ENCODE results near the gene ZEB2. TPM values are rescaled to one million over a fixed set of nuclear protein-coding genes. Genes with fewer than 3 reads are reported as not detected.

ZEB2 gene
- total RNA-seq, 1 experiment from 2014 or later, result 1.2 TPM

DNA sequence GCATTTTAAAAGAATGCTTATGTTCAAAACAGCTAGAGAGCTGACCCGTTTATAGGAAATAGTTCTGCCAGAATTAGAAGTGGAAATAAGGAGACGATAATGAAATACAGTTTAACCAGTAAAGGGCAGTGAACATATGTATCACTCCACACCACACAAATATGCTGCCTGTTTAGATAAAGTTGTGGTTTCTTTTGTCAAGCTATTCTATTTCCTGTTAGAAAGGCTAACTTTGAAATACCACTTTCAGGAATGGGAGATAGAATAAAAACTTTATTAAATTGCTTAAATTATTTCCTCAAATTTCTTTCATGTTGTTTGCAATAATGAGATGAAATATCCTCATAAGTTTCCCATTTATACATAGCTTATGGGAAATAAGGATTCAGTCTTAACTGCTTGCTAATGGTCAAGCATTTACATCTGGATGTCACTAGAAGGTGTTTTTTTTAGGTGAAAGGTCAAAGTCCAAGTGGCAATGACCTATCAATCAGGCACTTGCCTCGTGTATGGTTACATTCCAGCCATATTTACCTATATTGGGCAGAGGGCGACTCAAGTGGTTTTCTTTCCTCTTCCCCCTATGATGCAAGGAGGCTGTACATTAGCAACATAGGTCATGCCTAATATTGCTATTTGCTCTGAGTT, 148.9 kb downstream of the ZEB2 start:
- Histone ChIP-seq H2AFZ (ENCODE audit: low read length) (no peak overlapping the region), H2AK5ac (ENCODE audit: insufficient read length, low read length) (no peak overlapping the region), H3K9ac (ENCODE audit: extremely low read depth, insufficient read length, low read length) (no peak overlapping the region), H3K18ac (ENCODE audit: insufficient read length, low read depth, low read length) (no peak overlapping the region), H4K91ac (ENCODE audit: insufficient read length, low read depth, low read length) (no peak overlapping the region), H3T11ph (ENCODE audit: low read length) (no peak overlapping the region), H3K79me1 (ENCODE audit: insufficient read depth, low read depth, low read length, poor library complexity, severe bottlenecking) (no peaks in the 10 kb centered on the region), H2BK15ac (ENCODE audit: low read depth, low read length) (no peak overlapping the region), H3K23ac (ENCODE audit: insufficient read length, low read depth, low read length) (no peak overlapping the region), H3K14ac (ENCODE audit: insufficient read depth, low read length) (no peak overlapping the region), H4K8ac (replicated peaks; ENCODE audit: insufficient read length, low read depth, low read length) (no peak overlapping the region), H3K23me2 (ENCODE audit: insufficient read length, low read depth, low read length, poor library complexity, severe bottlenecking) (no peaks in the 10 kb centered on the region), H3K4ac (ENCODE audit: low read depth, low read length) (no peak overlapping the region), H3K27ac (ENCODE audit: insufficient read length, low read depth, low read length) (no peak overlapping the region), H3K9me3 (ENCODE audit: control insufficient read depth, low read depth, low read length) (no peaks in the 10 kb centered on the region), H3K56ac (ENCODE audit: insufficient read length, low read depth, low read length) (no peak overlapping the region), H3K4me1 (ENCODE audit: insufficient read depth, low read length) (no peaks in the 10 kb centered on the region; the same call in 1 of the 2 replicates), H3K79me2 (ENCODE audit: insufficient read depth, low read length) (no peaks in the 10 kb centered on the region), H2BK5ac (ENCODE audit: insufficient read length, low read length) (no peak overlapping the region), H4K20me1 (ENCODE audit: control insufficient read depth, insufficient read depth, insufficient read length) (no peaks in the 10 kb centered on the region), H3K4me2 (ENCODE audit: insufficient read depth, insufficient read length, low read length) (no peak overlapping the region), H2BK20ac (ENCODE audit: low read depth, low read length, poor library complexity, severe bottlenecking) (no peak overlapping the region), H4K5ac (ENCODE audit: insufficient read length, low read depth, low read length) (no peak overlapping the region), H3K27me3 (ENCODE audit: insufficient read depth, low read length) (no peaks in the 10 kb centered on the region), H2BK120ac (ENCODE audit: low read depth, low read length, poor library complexity, severe bottlenecking) (no peak overlapping the region), H2BK12ac (ENCODE audit: insufficient read length, low read depth, low read length) (no peak overlapping the region)
- TF ChIP-seq, protein P1, sequence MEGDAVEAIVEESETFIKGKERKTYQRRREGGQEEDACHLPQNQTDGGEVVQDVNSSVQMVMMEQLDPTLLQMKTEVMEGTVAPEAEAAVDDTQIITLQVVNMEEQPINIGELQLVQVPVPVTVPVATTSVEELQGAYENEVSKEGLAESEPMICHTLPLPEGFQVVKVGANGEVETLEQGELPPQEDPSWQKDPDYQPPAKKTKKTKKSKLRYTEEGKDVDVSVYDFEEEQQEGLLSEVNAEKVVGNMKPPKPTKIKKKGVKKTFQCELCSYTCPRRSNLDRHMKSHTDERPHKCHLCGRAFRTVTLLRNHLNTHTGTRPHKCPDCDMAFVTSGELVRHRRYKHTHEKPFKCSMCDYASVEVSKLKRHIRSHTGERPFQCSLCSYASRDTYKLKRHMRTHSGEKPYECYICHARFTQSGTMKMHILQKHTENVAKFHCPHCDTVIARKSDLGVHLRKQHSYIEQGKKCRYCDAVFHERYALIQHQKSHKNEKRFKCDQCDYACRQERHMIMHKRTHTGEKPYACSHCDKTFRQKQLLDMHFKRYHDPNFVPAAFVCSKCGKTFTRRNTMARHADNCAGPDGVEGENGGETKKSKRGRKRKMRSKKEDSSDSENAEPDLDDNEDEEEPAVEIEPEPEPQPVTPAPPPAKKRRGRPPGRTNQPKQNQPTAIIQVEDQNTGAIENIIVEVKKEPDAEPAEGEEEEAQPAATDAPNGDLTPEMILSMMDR (conservative IDR thresholded peaks at IDR 0.05), result no peak
- Mint-ChIP-seq H3K36me3 (ENCODE audit: insufficient read depth in 1 of 3, low read depth in 3 of 3) (no peaks in the 10 kb centered on the region), H3K27ac (no peak overlapping the region), H3K4me3 (no peak overlapping the region), H3K9me3 (no peaks in the 10 kb centered on the region), H3K4me1 (peaks cover 7 to 12% of the 10 kb centered on the region in 2 experiments), H3K27me3 (ENCODE audit: low read depth) (no peaks in the 10 kb centered on the region)
- no CpG with 5 or more reads among the region's 4 CpGs for WGBS (ENCODE audit: extremely low coverage, insufficient read length, low lambda C conversion rate)
- DNase-seq, result no peak

Measured in H9 (cell line).